GM18868 (cell line): ENCODE measurements around the gene MME.

ENCODE experiments used
- ATAC-seq: cut with Tn5 transposase; IDR thresholded peaks from one replicate; pipeline ENCODE4 v1.9.1; 2021; ENCODE audit warnings: mild to moderate bottlenecking, moderate library complexity; ENCODE audit not compliant: unreplicated experiment

Gene MME

DNA sequence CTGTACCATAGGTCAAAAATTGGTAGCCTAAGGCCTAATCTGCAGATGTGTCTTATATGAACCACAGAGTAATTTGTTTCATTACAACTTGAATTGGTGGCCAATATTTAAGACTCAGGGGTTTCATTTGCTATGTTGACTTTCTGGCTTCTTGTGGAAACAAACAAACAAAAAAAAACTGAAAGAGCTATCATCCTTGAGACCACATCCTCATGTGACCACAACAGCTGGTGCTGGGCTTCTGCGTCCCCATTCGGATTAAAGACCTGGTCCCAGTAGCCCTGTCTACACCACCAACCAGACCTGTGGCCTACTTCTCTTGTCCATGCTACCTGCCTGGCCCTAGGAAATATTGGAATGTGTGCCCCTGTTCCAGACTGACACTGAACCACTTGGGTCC, 151.7 kb downstream of the MME start:
- ATAC-seq: no peak

- no peak for ATAC-seq
These were observed 152.5 kb downstream of the MME start for GRCh38 chr3:155232605-155233004.

DNA sequence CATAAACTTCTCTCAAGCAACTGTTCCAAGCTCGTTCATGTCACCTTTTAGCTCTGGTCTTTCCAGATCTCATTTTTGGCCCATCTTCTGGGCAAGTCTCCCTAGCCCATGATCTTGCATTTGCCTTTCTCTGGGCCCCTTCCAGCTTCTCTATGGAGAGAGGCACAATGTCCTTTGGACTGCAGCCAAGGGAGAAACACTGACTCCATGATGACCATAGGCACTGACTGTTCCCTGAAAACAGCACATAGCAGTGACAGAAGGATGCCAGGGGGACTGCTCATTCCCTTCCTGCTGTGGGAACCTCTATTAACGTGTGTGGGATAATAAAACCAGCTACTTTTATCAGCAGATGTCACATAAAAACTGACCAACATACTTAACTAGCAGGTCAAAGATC, 153.1 kb downstream of the MME start:
- ATAC-seq: no peak
